ENCODE data around the gene RAP1GAP2.
"Not testable (repeated sequence)": the region's sequence is repeated elsewhere in the genome, so short reads cannot be mapped to it uniquely, and the experiment has no call there.

The RAP1GAP2 gene

GRCh38 chr17:2990396-2990795, 194.2 kb downstream of the RAP1GAP2 start:
- TF ChIP-seq, protein P1, sequence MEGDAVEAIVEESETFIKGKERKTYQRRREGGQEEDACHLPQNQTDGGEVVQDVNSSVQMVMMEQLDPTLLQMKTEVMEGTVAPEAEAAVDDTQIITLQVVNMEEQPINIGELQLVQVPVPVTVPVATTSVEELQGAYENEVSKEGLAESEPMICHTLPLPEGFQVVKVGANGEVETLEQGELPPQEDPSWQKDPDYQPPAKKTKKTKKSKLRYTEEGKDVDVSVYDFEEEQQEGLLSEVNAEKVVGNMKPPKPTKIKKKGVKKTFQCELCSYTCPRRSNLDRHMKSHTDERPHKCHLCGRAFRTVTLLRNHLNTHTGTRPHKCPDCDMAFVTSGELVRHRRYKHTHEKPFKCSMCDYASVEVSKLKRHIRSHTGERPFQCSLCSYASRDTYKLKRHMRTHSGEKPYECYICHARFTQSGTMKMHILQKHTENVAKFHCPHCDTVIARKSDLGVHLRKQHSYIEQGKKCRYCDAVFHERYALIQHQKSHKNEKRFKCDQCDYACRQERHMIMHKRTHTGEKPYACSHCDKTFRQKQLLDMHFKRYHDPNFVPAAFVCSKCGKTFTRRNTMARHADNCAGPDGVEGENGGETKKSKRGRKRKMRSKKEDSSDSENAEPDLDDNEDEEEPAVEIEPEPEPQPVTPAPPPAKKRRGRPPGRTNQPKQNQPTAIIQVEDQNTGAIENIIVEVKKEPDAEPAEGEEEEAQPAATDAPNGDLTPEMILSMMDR (IDR thresholded peaks at IDR 0.05; ENCODE audit: low read depth, low read length, missing control alignments): no peak
- no peak for DNase-seq (ENCODE audit: low read depth)
- in situ Hi-C loops (cut with HindIII; ENCODE audit: low sequenced_read_pairs): no loop called here
- H3K4me3 ChIP-seq (ENCODE audit: low read depth, low read length): no peak overlapping the region

DNA sequence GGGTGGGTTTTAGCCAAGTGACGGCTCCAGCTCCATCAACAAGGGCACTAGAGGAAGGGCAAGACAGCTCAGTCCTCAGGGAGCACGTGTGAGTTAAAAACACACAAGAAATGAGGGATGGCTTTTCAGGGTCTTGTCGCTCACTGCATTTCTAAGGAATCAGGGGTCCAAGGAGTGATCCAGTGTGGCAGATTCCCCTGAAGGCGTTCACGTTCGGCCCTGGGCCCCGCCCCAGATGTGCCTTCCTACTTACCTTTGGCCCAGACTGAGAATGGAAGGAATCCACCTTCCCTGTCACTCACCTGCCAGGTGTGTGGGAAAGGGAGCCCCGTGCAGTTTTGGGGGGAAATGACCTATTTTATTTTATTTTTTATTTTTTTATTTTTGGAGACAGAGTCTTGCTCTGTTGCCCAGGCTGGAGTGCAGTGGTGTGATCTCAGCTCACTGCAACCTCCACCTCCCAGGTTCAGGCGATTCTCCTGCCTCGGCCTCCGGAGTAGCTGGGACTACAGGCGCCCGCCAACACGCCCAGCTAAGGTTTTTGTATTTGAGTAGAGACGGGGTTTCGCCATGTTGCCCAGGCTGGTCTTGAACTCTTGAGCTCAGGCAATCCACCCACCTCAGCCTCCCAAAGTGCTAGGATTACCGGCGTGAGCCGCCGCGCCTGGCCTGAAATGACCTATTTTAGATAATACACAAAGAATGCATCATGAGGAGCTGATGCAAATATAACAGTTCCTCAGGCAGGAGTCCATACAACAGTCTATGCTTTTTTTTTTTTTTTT, 195.3 kb downstream of the RAP1GAP2 start:
- DNase-seq (ENCODE audit: low read depth); in situ Hi-C loops (cut with HindIII; ENCODE audit: low sequenced_read_pairs); H3K4me3 ChIP-seq (ENCODE audit: low read depth, low read length): not testable (repeated sequence)

DNA sequence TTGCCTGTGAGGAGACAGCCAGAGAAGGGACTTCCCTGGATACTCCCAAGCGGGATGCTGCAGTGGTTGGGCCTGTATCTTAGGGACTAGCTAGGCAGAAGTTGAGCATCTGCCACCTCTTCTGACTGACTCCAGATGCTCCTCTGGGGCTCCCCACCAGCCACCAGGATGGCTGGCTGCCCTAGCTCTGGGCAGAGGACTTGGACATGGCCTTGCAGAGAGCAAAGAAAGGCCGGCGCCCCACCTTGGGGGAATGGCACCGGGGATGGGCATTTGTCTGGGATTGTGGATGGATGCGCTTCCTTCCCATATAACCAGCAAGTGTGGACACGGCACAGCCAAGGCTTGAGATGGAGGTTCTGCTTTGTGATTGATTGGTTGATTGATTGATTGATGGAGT, 198.2 kb downstream of the RAP1GAP2 start:
- DNase-seq (ENCODE audit: low read depth): no peak
- in situ Hi-C loops (cut with HindIII; ENCODE audit: low sequenced_read_pairs): no loop called here
- TF ChIP-seq, protein P1 (IDR thresholded peaks at IDR 0.05; ENCODE audit: low read depth, low read length, missing control alignments): no peak
- H3K4me3 ChIP-seq (ENCODE audit: low read depth, low read length): no peak overlapping the region

- DNase-seq (ENCODE audit: low read depth): no peak
- in situ Hi-C loops (cut with HindIII; ENCODE audit: low sequenced_read_pairs): no loop called here
- H3K4me3 ChIP-seq (ENCODE audit: low read depth, low read length): no peak overlapping the region
- TF ChIP-seq, protein P1 (IDR thresholded peaks at IDR 0.05; ENCODE audit: low read depth, low read length, missing control alignments): no peak
Observed at GRCh38 chr17:2995377-2995776, 199.1 kb downstream of the RAP1GAP2 start.

DNA sequence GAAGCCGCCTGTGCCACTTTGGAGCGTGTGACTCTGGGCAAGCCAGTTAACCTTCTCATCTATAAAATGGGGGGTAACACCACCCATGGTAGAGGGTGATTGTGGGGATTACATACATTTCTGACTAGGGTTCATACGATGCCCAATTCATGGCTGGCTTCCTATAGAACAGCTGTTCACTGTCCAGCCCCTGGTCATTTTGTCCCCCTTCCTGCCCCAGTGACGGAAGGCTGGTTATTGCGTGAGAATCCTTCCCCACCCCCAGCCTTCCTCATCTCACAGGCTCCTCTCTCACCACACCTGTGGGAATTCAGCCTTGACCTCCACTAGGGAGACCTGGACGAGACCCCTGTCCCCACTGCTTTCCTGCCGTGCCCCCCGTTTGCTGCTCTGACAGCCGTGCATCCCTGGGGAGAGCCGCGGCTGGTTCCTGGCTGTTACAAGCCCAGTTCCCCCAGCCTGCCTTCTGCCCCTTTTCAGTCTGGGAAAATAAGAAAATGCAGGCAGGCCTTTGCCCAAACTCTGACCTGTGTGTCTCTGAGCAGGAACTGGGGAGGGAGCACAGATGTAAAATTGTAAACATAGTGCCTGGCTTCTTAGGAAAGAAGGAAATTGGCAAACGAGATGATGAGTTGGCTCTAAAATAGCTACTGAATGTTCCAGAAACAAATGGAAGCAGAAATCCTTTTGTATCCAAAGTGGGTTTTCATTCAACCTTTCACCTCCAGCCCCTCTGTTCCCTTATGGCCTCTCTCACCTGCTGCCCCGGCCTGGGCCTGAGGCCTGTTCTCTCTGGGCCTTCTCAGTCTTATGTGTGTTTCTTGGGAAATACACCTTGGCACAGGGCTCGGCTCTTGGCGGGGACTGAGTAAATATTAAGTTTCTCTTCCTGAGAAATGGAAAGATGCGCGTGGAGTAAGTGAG, 199.9 kb downstream of the RAP1GAP2 start:
- H3K4me3 ChIP-seq (ENCODE audit: low read depth, low read length): no peak overlapping the region
- in situ Hi-C loops (cut with HindIII; ENCODE audit: low sequenced_read_pairs): no loop called here
- no peak for DNase-seq (ENCODE audit: low read depth)
- TF ChIP-seq, protein P1 (IDR thresholded peaks at IDR 0.05; ENCODE audit: low read depth, low read length, missing control alignments): no peak

- no peak for DNase-seq (ENCODE audit: low read depth)
- H3K4me3 ChIP-seq (ENCODE audit: low read depth, low read length): no peak overlapping the region
- in situ Hi-C loops (cut with HindIII; ENCODE audit: low sequenced_read_pairs): no loop called here
- TF ChIP-seq, protein P1 (IDR thresholded peaks at IDR 0.05; ENCODE audit: low read depth, low read length, missing control alignments): no peak
Observed at GRCh38 chr17:2996810-2997670, 200.8 kb downstream of the RAP1GAP2 start.

- H3K4me3 ChIP-seq (ENCODE audit: low read depth, low read length); in situ Hi-C loops (cut with HindIII; ENCODE audit: low sequenced_read_pairs); DNase-seq (ENCODE audit: low read depth): not testable (repeated sequence)
Observed at GRCh38 chr17:2998469-2998901, 202.2 kb downstream of the RAP1GAP2 start.
